Gastroesophageal sphincter (tissue), 3 donors: Measurements from ENCODE around the gene FNDC3B.

Source experiments
- CTCF ChIP-seq, 4 experiments: fragments of 200-600 bp in 2 of 4; fragments of 450-650 bp in 2 of 4; sonication (generic) in 1 of 4; IDR thresholded peaks; one replicate each; pipeline ENCODE4 v1.5.1; 2017 to 2019; ENCODE audit warnings: antibody characterized with exemption in 4 of 4, mild to moderate bottlenecking in 2 of 4, moderate library complexity in 2 of 4
- EP300 ChIP-seq: sonication (generic); formaldehyde crosslinking; IDR thresholded peaks from one replicate; pipeline ENCODE4 v1.6.1; 2017; ENCODE audit warnings: antibody characterized with exemption, mild to moderate bottlenecking
- POLR2A ChIP-seq, 2 donors: fragments of 450-650 bp; IDR thresholded peaks; one replicate each; pipeline ENCODE4 v1.6.1; 2017; ENCODE audit warnings: antibody characterized with exemption in 2 of 2, mild to moderate bottlenecking in 2 of 2, moderate library complexity in 1 of 2
- POLR2AphosphoS5 ChIP-seq: sonication (generic); formaldehyde crosslinking; IDR thresholded peaks from one replicate; pipeline ENCODE4 v1.6.1; 2017; ENCODE audit warnings: antibody characterized with exemption

GRCh38 chr3:172074032-172074431, 34.7 kb downstream of the FNDC3B start:
- TF ChIP-seq CTCF (IDR thresholded peaks at IDR 0.05) (no peak), EP300 (no peak), POLR2A (IDR thresholded peaks at IDR 0.05) (no peak), POLR2AphosphoS5 (no peak)
